ENCODE data around the gene SUPT5H.

The SUPT5H gene

GRCh38 chr19:39409208-39410016, 36.0 kb upstream of the SUPT5H start:
- peak in 1 of 2 experiments; percentile 47 for DNase-seq

GRCh38 chr19:39410017-39410830, 35.2 kb upstream of the SUPT5H start:
- DNase-seq = peak in 1 of 2 experiments; percentile 47

- no peak for DNase-seq
Observed at GRCh38 chr19:39410831-39411080, 34.6 kb upstream of the SUPT5H start.

- DNase-seq = no peak
Observed at GRCh38 chr19:39411081-39411831, 34.1 kb upstream of the SUPT5H start.

- peak; percentile 94 to 95 for DNase-seq
Observed at GRCh38 chr19:39411832-39412099, 33.6 kb upstream of the SUPT5H start.

- DNase-seq = peak; percentile 99 to 100
Observed at GRCh38 chr19:39412100-39412866, 33.1 kb upstream of the SUPT5H start, which contains the start of gene PLEKHG2. Gene PLEKHG2 (plus strand): TSS chr19:39412669. CDS start chr19:39414087, 1,418 bp downstream.

- DNase-seq = no peak
Observed at GRCh38 chr19:39412867-39413271, 32.5 kb upstream of the SUPT5H start.

GRCh38 chr19:39413272-39413910, 32.0 kb upstream of the SUPT5H start:
- DNase-seq = peak; percentile 57 to 64

GRCh38 chr19:39413911-39414608, 31.3 kb upstream of the SUPT5H start:
- peak in 1 of 2 experiments; percentile 38 for DNase-seq

- no peak for DNase-seq
Observed at GRCh38 chr19:39415111-39416046, 30.0 kb upstream of the SUPT5H start.

- peak; percentile 37 to 42 for DNase-seq
Observed at GRCh38 chr19:39416152-39417120, 28.9 kb upstream of the SUPT5H start.

- DNase-seq = no peak
Observed at GRCh38 chr19:39417463-39418181, 27.8 kb upstream of the SUPT5H start.

- no peak for DNase-seq
Observed at GRCh38 chr19:39419003-39419402, 26.4 kb upstream of the SUPT5H start.

GRCh38 chr19:39420769-39421168, 24.6 kb upstream of the SUPT5H start:
- no peak for DNase-seq

- no peak for DNase-seq
Observed at GRCh38 chr19:39422020-39422419, 23.4 kb upstream of the SUPT5H start.

- no peak for DNase-seq
Observed at GRCh38 chr19:39423258-39424086, 21.9 kb upstream of the SUPT5H start.

- DNase-seq = no peak
Observed at GRCh38 chr19:39424934-39425333, 20.4 kb upstream of the SUPT5H start.

- DNase-seq = no peak
Observed at GRCh38 chr19:39425744-39426143, 19.6 kb upstream of the SUPT5H start.

Data from NCI-H524 (cell line).